Measurements from ENCODE around the gene SMC1B. TPM values are rescaled to one million over a fixed set of nuclear protein-coding genes. Genes with fewer than 3 reads are reported as not detected.

The SMC1B gene
- total RNA-seq, 4 donors from 2014 or later: 0.17 TPM; not detected in 3

- no peak for TF ChIP-seq CTCF (IDR thresholded peaks at IDR 0.05; ENCODE audit: low read depth)
Measured at GRCh38 chr22:45351956-45352355, 61.4 kb downstream of the SMC1B start.

GRCh38 chr22:45349916-45350315 lies 63.5 kb downstream of the SMC1B start:
- TF ChIP-seq CTCF (IDR thresholded peaks at IDR 0.05; ENCODE audit: low read depth): no peak

DNA sequence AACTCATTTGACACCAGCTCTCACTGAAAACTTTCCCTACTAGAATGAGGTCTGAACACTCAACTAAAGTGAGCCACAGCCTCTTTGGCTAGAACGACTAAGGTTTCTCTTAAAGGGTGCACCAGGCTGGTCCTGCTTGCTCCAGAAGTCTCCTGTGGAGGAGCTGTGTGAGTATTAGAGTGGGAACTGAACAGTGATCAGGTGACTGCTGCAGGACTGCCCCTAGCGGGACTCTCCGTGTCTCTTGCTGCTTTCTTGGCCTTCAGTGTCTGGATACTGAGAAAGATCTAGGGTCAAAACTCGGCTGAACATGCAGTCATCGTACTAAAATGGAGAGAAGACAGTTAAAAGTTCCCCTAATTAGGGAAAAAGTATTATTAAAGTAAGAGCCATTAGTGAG lies 69.1 kb downstream of the SMC1B start:
- TF ChIP-seq CTCF (IDR thresholded peaks at IDR 0.05; ENCODE audit: low read depth): no peak

GRCh38 chr22:45343143-45343542 lies 70.3 kb downstream of the SMC1B start:
- no peak for TF ChIP-seq CTCF (IDR thresholded peaks at IDR 0.05; ENCODE audit: low read depth)

DNA sequence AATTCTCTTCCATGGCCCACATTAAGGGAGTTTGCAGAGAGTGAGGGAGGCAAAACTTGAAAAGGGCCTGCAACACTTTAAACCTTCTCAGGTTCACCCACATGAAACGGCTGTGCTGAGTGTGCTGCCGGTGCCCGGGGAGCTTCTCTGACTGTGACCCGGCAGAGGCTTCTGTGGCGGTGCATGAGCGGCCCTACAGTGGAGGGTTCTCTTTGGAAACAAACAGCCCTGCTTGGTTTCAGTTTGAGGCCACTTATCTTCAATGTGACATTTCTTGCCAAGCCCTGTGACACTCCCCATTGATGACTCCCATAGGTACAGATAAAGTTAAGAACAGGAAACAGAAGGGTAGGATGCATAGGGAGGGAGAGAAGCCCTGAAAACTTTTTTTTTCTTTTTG lies 71.9 kb downstream of the SMC1B start:
- no peak for TF ChIP-seq CTCF (IDR thresholded peaks at IDR 0.05; ENCODE audit: low read depth)

GRCh38 chr22:45340323-45340722 lies 73.1 kb downstream of the SMC1B start:
- no peak for TF ChIP-seq CTCF (IDR thresholded peaks at IDR 0.05; ENCODE audit: low read depth)

GRCh38 chr22:45338795-45339194 lies 74.6 kb downstream of the SMC1B start:
- no peak for TF ChIP-seq CTCF (IDR thresholded peaks at IDR 0.05; ENCODE audit: low read depth)
